Testis (tissue), 3 donors: ENCODE measurements around the gene CGNL1. TPM values are rescaled to one million over a fixed set of nuclear protein-coding genes. Genes with fewer than 3 reads are reported as not detected.

Experiments
- DNase-seq: peaks from one replicate; pipeline ENCODE4 v3.0.0-alpha.2; 2019
- H3K27ac ChIP-seq, 2 donors: fragments of 200-600 bp; sonication (generic); one replicate each; pipeline ENCODE4 v1.5.1; 2019
- H3K27me3 ChIP-seq: fragments of 200-600 bp; sonication (generic); one replicate; pipeline ENCODE4 v1.5.1; 2019
- H3K36me3 ChIP-seq: fragments of 200-600 bp; sonication (generic); one replicate; pipeline ENCODE4 v1.5.1; 2017; ENCODE audit warnings: low read depth; ENCODE audit errors: missing control alignments
- H3K4me1 ChIP-seq: fragments of 200-600 bp; sonication (generic); one replicate; pipeline ENCODE4 v1.5.1; 2019
- H3K4me3 ChIP-seq, 2 donors: fragments of 200-600 bp; sonication (generic); one replicate each; pipeline ENCODE4 v1.5.1; 2017 to 2019
- H3K9me3 ChIP-seq: fragments of 200-600 bp; sonication (generic); one replicate; pipeline ENCODE4 v1.5.1; 2017
- POLR2A ChIP-seq: fragments of 450-650 bp; IDR thresholded peaks from one replicate; pipeline ENCODE4 v1.6.1; 2017; ENCODE audit warnings: antibody characterized with exemption, mild to moderate bottlenecking, moderate library complexity
- WGBS, 2 donors: methylation state at CpG; one replicate each; pipeline ENCODE4 v1.1.5; 2018; 5-methylcytosine and 5-hydroxymethylcytosine counted together
- intact Hi-C: fragments of 100-400 bp; cut with DNase I; formaldehyde crosslinking; loops from one replicate; pipeline ENCODE4 v1.15.1; 2023; ENCODE audit warnings: low total_unique reads
- polyA plus RNA-seq: library from polyadenylated mRNA; stranded (reverse); fragments of 350-450 nt; fragmentation: Illumina TruSeq; extraction: RNeasy Lipid Tissue Mini Kit (QIAGEN cat#74804); gene quantifications from one replicate; pipeline ENCODE4 v1.2.3, GENCODE V29; 2014; ENCODE audit warnings: low read depth, low replicate concordance; ENCODE audit not compliant: insufficient read depth
- total RNA-seq, 2 donors: library from RNA; depleted of rRNA; stranded (reverse); fragments of >200 nt; gene quantifications; one replicate each; pipeline ENCODE4 v1.2.3, GENCODE V29; 2016
- TF ChIP-seq, protein P1 (sequence below), 3 experiments: fragments of 450-650 bp in 2 of 3; fragments of 200-600 bp in 1 of 3; sonication (generic) in 1 of 3; IDR thresholded peaks; one replicate each; pipeline ENCODE4 v1.5.1; 2016 to 2019; ENCODE audit warnings: antibody characterized with exemption in 3 of 3, mild to moderate bottlenecking in 2 of 3, moderate library complexity in 1 of 3

The CGNL1 gene
- total and polyA plus RNA-seq, 3 donors from 2014 or later: 21.0 to 40.2 (median 29.2) TPM

DNA sequence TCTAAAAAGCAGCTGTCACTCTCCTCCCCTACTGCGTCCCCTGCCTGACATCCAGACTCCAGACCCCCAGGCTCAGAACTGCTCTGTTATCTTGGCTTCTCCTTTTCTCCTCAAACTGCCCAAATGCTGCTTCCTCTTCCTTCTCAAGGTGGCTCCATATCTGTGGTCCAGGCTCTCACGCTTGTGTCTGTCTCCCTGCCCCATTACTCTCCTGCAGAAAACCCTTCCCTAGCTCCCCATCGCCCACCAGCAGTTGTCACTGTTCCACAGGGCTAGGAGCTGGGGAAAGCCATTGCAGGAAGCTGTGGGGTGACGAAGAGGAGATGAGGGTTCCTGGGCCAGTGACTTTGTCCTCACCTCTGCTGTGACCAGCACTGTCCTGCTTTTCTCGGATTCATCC lies 30.7 kb upstream of the CGNL1 start:
- H3K27ac ChIP-seq: no peak overlapping the region
- intact Hi-C loops: no loop called here
- no peaks in the 10 kb centered on the region for H3K9me3 ChIP-seq
- no peak for TF ChIP-seq POLR2A
- TF ChIP-seq, protein P1, sequence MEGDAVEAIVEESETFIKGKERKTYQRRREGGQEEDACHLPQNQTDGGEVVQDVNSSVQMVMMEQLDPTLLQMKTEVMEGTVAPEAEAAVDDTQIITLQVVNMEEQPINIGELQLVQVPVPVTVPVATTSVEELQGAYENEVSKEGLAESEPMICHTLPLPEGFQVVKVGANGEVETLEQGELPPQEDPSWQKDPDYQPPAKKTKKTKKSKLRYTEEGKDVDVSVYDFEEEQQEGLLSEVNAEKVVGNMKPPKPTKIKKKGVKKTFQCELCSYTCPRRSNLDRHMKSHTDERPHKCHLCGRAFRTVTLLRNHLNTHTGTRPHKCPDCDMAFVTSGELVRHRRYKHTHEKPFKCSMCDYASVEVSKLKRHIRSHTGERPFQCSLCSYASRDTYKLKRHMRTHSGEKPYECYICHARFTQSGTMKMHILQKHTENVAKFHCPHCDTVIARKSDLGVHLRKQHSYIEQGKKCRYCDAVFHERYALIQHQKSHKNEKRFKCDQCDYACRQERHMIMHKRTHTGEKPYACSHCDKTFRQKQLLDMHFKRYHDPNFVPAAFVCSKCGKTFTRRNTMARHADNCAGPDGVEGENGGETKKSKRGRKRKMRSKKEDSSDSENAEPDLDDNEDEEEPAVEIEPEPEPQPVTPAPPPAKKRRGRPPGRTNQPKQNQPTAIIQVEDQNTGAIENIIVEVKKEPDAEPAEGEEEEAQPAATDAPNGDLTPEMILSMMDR (IDR thresholded peaks at IDR 0.05): peak in 1 of 3 experiments; percentile 9
- WGBS, 2 donors: 79 to 85% methylated on average over 5 of the region's 5 CpGs
- H3K27me3 ChIP-seq: no peaks in the 10 kb centered on the region
- H3K4me1 ChIP-seq: no peaks in the 10 kb centered on the region
- no peak for DNase-seq
- H3K4me3 ChIP-seq: no peak overlapping the region
- H3K36me3 ChIP-seq: no peaks in the 10 kb centered on the region

DNA sequence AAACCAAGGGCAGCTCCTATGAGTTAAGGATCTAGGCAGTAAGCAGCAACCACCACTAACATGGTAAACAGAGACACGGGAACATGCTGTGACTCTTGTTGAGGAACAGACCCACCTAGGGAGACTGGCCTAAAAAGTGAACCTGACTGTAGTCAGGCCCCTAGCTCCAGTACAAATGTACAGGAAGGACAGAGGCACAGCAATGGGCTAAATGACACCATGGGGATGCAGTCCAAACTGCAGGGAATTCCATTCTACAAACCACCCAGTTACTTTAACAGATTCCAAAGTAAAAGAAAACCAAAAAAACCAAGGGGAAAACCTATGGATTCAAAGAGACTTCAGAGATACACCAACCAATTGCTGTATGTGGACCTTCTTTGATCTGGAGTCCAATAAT lies 28.2 kb upstream of the CGNL1 start:
- Histone ChIP-seq H3K4me3 (no peak overlapping the region), H3K27me3 (no peaks in the 10 kb centered on the region), H3K4me1 (no peaks in the 10 kb centered on the region), H3K27ac (no peak overlapping the region), H3K9me3 (no peaks in the 10 kb centered on the region), H3K36me3 (no peaks in the 10 kb centered on the region)
- TF ChIP-seq POLR2A: no peak
- TF ChIP-seq, protein P1 (IDR thresholded peaks at IDR 0.05): no peak
- intact Hi-C loops: no loop called here
- DNase-seq: no peak
- 86 to 100% methylated on average over 1 of the region's 1 CpG for WGBS, 2 donors

DNA sequence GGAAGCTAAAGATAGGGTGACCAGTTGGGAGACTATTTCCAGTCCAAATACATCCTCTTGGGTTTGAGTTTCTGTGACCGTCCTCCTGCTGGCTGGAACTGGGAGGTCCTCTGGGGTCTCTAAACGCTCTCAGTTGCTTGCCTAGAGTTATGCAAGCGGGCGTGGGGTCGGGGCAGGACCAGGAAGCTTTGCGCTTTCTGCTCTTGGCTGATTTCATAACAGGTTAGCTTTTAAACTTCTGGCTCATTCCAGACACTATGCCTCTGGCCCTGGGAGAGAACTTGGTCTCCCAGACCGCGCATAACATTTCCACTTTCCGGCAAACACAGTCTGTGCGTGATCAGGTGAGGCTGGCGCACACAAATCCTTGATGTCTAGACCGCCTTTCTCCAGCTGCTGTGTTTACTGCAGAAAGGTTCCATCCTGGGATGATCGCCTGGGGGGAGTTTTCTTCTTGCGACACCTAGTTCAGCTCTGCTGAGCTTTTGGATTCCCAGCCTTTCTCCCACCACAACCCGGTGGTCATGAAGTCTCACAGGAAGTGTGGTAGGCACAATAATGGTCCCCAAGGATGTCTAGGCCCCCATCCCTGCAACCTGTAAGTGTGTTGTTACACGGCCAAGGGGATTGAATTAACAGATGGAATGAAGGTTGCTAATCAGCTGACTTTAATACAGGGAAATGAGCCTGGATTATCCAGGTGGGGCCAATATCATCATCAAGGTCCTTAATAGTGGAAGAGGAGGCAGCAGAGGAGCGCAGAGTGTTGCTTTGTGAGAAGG lies 23.6 kb upstream of the CGNL1 start:
- intact Hi-C loops: no loop called here
- TF ChIP-seq, protein P1 (IDR thresholded peaks at IDR 0.05): no peak
- no peak for TF ChIP-seq POLR2A
- Histone ChIP-seq H3K4me1 (no peaks in the 10 kb centered on the region), H3K9me3 (no peaks in the 10 kb centered on the region), H3K4me3 (no peak overlapping the region), H3K27ac (no peak overlapping the region), H3K36me3 (no peaks in the 10 kb centered on the region), H3K27me3 (no peaks in the 10 kb centered on the region)
- 95 to 97% methylated on average over 17 of the region's 17 CpGs for WGBS, 2 donors
- no peak for DNase-seq

DNA sequence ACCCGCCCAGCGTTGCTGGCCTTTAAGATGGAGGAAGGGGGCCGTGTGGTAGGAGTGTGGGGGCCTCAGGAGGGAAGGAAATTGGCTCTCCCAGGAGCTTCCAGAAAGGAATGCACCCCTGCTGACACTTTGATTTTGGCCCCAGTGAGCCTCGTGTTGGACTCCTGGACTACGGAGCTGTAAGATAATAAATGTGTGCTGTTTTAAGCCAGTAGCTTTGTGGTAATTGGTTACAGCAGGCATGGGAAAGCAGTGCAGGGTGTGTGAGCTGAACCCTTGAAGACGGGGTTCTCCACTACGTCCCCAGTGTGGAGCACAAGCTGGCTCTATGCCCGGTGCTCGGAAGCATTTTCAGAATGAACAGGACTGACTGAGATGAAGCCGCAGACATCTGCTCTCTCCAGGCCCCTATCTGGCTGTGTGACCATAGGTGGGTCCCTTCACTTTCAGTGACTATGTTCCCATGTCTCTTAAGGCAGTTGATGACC lies 22.9 kb upstream of the CGNL1 start:
- Histone ChIP-seq H3K9me3 (no peaks in the 10 kb centered on the region), H3K36me3 (no peaks in the 10 kb centered on the region), H3K4me3 (no peak overlapping the region), H3K27me3 (no peaks in the 10 kb centered on the region), H3K4me1 (no peaks in the 10 kb centered on the region), H3K27ac (no peak overlapping the region)
- no peak for DNase-seq
- intact Hi-C loops: no loop called here
- no peak for TF ChIP-seq POLR2A
- TF ChIP-seq, protein P1 (IDR thresholded peaks at IDR 0.05): no peak
- WGBS, 2 donors: 61 to 68% methylated on average over 9 to 10 of the region's 10 CpGs
